HL-60 (cell line): ENCODE data around the gene NTN4.

Experiments
- DNase-seq, 2 experiments: peaks; one replicate each; pipeline ENCODE4 v3.0.0-alpha.2; 2010 to 2020; ENCODE audit warnings: low read depth in 1 of 2, low spot score in 1 of 2
- H3K27ac ChIP-seq: fragments of 250-450 bp; sonication (Bioruptor Pico); replicated peaks from 2 replicates; pipeline ENCODE4 v1.5.1; 2020; ENCODE audit warnings: mild to moderate bottlenecking, moderate library complexity
- H3K27me3 ChIP-seq: fragments of 250-450 bp; sonication (Bioruptor Pico); 2 replicates; pipeline ENCODE4 v1.5.1; 2021; ENCODE audit warnings: mild to moderate bottlenecking, moderate library complexity; ENCODE audit not compliant: insufficient read depth, poor library complexity, severe bottlenecking
- H3K4me3 ChIP-seq: replicated peaks from 2 replicates; pipeline ENCODE4 v1.5.1; 2011; ENCODE audit warnings: mild to moderate bottlenecking, control low read depth, low read length; ENCODE audit not compliant: insufficient read depth
- GABPA ChIP-seq: IDR thresholded peaks from 2 replicates; pipeline ENCODE4 v1.6.1; 2012; ENCODE audit warnings: low read depth
- POLR2AphosphoS5 ChIP-seq: IDR thresholded peaks from 2 replicates; pipeline ENCODE4 v1.6.1; 2012; ENCODE audit warnings: low read depth
- SPI1 ChIP-seq: IDR thresholded peaks from 2 replicates; pipeline ENCODE4 v1.6.1; 2012; ENCODE audit warnings: low read depth, mild to moderate bottlenecking, borderline replicate concordance
- TF ChIP-seq, protein P1 (sequence below): IDR thresholded peaks from 2 replicates; pipeline ENCODE4 v1.6.1; 2012; ENCODE audit warnings: low read depth; ENCODE audit not compliant: insufficient replicate concordance
- TF ChIP-seq, protein P2 (sequence below): IDR thresholded peaks from one replicate; pipeline ENCODE4 v1.5.1; 2011; ENCODE audit warnings: low read length, control low read depth, inconsistent platforms; ENCODE audit not compliant: insufficient read depth

Gene NTN4

DNA sequence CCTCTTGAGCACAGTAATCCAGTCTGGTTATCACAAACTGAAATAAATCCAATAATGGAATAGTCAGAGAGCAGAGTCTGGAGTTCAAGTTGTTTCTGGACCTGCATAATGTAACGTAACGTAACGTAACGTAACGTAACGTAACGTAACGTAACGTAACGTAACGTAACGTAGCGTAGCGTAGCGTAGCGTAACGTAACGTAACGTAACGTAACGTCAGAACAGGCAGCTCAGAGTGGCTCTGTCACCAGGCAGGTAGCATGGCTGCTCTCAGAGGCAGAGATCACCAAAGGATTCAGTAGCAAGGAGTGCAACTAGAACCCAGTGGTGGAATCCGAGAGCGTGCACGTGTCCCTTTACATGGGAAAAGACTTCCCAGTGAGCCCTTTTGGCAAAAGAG, 153.6 kb downstream of the NTN4 start:
- no peak for DNase-seq
- no peak overlapping the region for H3K4me3 ChIP-seq
- no peak overlapping the region for H3K27ac ChIP-seq
- TF ChIP-seq POLR2AphosphoS5: no peak
- no peak for TF ChIP-seq GABPA
- TF ChIP-seq, protein P1, sequence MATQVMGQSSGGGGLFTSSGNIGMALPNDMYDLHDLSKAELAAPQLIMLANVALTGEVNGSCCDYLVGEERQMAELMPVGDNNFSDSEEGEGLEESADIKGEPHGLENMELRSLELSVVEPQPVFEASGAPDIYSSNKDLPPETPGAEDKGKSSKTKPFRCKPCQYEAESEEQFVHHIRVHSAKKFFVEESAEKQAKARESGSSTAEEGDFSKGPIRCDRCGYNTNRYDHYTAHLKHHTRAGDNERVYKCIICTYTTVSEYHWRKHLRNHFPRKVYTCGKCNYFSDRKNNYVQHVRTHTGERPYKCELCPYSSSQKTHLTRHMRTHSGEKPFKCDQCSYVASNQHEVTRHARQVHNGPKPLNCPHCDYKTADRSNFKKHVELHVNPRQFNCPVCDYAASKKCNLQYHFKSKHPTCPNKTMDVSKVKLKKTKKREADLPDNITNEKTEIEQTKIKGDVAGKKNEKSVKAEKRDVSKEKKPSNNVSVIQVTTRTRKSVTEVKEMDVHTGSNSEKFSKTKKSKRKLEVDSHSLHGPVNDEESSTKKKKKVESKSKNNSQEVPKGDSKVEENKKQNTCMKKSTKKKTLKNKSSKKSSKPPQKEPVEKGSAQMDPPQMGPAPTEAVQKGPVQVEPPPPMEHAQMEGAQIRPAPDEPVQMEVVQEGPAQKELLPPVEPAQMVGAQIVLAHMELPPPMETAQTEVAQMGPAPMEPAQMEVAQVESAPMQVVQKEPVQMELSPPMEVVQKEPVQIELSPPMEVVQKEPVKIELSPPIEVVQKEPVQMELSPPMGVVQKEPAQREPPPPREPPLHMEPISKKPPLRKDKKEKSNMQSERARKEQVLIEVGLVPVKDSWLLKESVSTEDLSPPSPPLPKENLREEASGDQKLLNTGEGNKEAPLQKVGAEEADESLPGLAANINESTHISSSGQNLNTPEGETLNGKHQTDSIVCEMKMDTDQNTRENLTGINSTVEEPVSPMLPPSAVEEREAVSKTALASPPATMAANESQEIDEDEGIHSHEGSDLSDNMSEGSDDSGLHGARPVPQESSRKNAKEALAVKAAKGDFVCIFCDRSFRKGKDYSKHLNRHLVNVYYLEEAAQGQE: no peak
- TF ChIP-seq SPI1: no peak
- TF ChIP-seq, protein P2, sequence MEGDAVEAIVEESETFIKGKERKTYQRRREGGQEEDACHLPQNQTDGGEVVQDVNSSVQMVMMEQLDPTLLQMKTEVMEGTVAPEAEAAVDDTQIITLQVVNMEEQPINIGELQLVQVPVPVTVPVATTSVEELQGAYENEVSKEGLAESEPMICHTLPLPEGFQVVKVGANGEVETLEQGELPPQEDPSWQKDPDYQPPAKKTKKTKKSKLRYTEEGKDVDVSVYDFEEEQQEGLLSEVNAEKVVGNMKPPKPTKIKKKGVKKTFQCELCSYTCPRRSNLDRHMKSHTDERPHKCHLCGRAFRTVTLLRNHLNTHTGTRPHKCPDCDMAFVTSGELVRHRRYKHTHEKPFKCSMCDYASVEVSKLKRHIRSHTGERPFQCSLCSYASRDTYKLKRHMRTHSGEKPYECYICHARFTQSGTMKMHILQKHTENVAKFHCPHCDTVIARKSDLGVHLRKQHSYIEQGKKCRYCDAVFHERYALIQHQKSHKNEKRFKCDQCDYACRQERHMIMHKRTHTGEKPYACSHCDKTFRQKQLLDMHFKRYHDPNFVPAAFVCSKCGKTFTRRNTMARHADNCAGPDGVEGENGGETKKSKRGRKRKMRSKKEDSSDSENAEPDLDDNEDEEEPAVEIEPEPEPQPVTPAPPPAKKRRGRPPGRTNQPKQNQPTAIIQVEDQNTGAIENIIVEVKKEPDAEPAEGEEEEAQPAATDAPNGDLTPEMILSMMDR: no peak
- H3K27me3 ChIP-seq: no peaks in the 10 kb centered on the region

DNA sequence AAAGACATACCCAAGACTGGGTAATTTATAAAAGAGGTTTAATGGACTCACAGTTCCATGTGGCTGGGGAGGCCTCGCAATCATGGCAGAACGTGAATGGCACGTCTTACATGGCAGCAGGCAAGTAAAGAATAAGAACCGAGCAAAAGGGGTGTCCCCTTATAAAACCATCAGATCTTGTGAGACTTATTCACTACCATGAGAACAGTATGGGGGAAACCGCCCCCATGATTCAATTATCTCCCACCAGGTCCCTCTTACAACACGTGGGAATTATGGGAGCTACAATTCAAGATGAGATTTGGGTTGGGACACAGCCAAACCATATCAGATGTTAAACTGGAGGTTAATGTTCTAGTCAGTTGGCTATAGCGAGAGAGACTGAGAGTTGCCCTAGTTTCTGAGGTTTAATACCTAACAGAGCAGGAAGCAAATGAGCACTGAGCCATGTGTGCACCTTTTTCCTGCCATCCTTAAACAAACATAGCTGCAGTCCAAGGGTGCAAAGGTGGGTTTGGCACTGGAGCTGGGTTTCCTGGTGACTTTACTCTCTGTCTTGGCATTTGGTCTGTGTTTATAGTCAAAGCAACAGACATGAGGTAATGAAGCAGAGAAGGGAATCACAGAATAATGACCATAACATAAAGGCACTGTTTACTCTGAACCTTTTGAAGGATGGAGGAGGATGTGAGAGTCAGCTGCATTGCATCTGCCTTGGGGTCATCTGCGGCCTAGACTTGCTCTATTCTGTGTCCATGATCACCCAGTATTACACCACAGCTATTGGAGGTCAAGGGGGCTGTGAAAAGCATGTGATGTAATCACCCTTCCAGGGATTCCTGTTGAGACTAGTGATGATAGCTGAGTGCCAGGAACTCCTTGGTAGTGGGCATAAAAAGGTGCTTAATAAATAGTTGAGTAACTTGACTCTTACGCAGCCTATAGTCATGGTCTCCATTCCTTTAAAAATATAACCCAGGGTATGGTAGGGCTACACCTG, 155.6 kb downstream of the NTN4 start:
- H3K4me3 ChIP-seq: no peak overlapping the region
- no peak overlapping the region for H3K27ac ChIP-seq
- DNase-seq: no peak
- no peaks in the 10 kb centered on the region for H3K27me3 ChIP-seq
- no peak for TF ChIP-seq POLR2AphosphoS5
- TF ChIP-seq, protein P1: no peak
- TF ChIP-seq, protein P2: no peak

DNA sequence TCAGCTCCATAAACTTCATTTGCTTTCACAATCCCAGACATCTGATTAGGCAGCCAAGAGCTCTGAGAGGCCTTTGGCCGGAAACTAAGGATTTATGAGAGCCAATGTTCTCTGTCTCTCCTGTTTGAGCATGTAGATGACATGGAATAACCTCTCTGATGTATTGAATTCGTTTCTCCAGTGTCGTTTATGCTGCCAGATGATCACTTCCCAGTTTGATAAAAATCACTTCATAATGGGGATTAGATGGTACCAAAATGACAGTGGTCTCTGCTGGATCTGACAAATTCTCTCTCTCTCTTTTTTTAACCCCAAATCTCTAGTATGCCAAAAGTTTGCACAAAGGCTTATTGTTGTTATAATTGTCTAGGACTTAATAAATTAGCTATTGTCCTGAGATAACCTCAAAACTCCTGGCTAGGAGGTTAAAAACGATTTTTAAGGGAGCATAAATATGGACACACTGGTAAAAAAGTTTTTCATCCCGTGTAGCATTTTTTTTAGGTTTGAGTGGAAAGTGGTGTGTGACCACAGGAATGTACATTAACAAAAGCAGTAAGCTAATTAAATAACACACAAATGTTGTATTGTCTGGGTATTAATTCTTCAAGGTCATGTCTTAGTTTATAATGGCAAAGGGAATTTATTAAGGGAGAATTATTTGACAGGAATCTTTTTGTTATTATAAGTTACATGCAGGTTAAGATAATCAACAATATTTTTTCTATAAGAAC, 156.7 kb downstream of the NTN4 start:
- Histone ChIP-seq H3K4me3 (no peak overlapping the region), H3K27ac (no peak overlapping the region), H3K27me3 (no peaks in the 10 kb centered on the region)
- TF ChIP-seq SPI1: no peak
- TF ChIP-seq, protein P1: no peak
- TF ChIP-seq, protein P2: no peak
- TF ChIP-seq GABPA: no peak
- no peak for TF ChIP-seq POLR2AphosphoS5
- no peak for DNase-seq
